ENCODE results near the gene HTR4. TPM values are rescaled to one million over a fixed set of nuclear protein-coding genes. Genes with fewer than 3 reads are reported as not detected.

HTR4 gene
- total and polyA plus RNA-seq, 4 experiments from 2014 or later: not detected

DNA sequence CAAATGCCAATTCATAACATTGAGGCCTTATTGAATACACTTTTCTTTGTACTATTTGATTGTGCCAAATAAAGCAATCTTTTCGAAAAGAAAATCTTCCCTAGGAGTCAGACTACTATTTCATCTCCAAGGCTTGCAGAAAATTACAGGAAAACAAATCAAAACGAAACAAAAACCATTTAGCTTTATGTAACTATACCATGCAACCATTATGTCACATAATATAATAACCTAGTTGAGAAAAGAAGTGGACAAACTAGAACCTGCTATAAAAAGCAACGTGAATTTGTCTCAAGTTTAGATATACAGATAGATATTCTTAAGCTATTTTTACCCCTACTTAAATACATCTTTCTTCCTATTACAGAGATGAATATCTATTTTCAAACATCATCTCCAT, 18.0 kb downstream of the HTR4 start:
- ChIA-PET POLR2A (ENCODE audit: partially characterized antibody) (no interaction called here), CTCF (ENCODE audit: partially characterized antibody) (no interaction called here)
- Mint-ChIP-seq H3K4me1 (peaks cover 0 to 9% (median 2%) of the 10 kb centered on the region in 4 donors), H3K36me3 (no peaks in the 10 kb centered on the region), H3K4me3 (no peak overlapping the region), H3K27me3 (peaks cover 13 to 15% of the 10 kb centered on the region in 2 donors), H3K27ac (no peak overlapping the region), H3K9me3 (no peaks in the 10 kb centered on the region)
- DNase-seq: no peak
- Histone ChIP-seq H3K27me3 (ENCODE audit: insufficient read depth, low read length) (no peaks in the 10 kb centered on the region), H3K4me3 (ENCODE audit: low read length in 2 of 2) (no peak overlapping the region), H3K36me3 (ENCODE audit: insufficient read depth, low read length) (no peaks in the 10 kb centered on the region), H3K27ac (ENCODE audit: low read depth, low read length) (no peak overlapping the region), H3K9me3 (ENCODE audit: control insufficient read depth in 1 of 2, low read length in 2 of 2) (no peaks in the 10 kb centered on the region), H3K4me1 (ENCODE audit: insufficient read depth, low read length) (no peaks in the 10 kb centered on the region)
- intact Hi-C loops (cut with micrococcal nuclease): no loop called here

DNA sequence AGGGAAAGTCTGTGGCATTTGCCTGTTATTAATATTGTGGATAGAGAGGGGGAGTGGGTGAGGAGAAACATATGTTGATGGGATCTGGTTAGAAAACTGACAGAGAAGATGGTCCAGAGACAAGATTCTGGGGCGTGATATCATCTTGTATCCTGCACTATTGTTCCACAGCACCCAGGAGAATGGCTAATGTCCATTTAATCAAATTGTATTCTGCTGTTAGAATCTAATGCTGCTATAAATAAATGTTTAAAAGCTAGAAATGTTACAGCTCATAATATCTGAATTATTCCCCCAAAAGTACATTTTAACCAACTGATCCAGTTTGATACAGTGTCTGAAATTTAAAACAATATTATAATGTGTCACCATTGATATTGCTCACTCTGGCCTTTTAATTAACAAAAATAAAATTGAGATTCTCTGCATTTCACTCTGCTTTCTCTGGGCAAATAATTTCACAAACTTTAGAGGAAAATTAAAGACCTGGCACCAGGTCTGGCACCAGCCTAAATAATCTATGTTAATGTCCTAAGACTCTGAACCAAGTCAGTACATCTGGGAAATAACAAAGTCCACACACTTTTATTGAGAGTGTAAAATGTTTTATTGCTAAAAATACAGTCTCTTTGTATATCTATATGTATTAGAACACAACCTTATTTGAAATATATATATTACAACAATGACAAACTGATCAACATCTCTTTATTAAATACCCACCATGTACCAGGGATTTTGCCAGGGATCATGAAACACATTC, 18.8 kb downstream of the HTR4 start:
- no peaks in the 10 kb centered on the region for H3K36me3 Mint-ChIP-seq
- H3K9me3 Mint-ChIP-seq: no peaks in the 10 kb centered on the region
- ChIA-PET CTCF (ENCODE audit: partially characterized antibody) (no interaction called here), POLR2A (ENCODE audit: partially characterized antibody) (no interaction called here)
- H3K4me3 ChIP-seq (ENCODE audit: low read length in 2 of 2): no peak overlapping the region
- no peaks in the 10 kb centered on the region for H3K36me3 ChIP-seq (ENCODE audit: insufficient read depth, low read length)
- no peak overlapping the region for H3K4me3 Mint-ChIP-seq
- H3K27ac ChIP-seq (ENCODE audit: low read depth, low read length): no peak overlapping the region
- intact Hi-C loops (cut with micrococcal nuclease): no loop called here
- H3K27ac Mint-ChIP-seq: peak overlapping the region in 1 of 7 donors; percentile 1
- DNase-seq: no peak
- no peaks in the 10 kb centered on the region for H3K4me1 ChIP-seq (ENCODE audit: insufficient read depth, low read length)
- H3K9me3 ChIP-seq (ENCODE audit: control insufficient read depth in 1 of 2, low read length in 2 of 2): no peaks in the 10 kb centered on the region
- no peaks in the 10 kb centered on the region for H3K27me3 ChIP-seq (ENCODE audit: insufficient read depth, low read length)
- H3K27me3 Mint-ChIP-seq: peaks cover 10 to 14% of the 10 kb centered on the region in 2 donors
- H3K4me1 Mint-ChIP-seq: peaks cover 0 to 9% (median 2%) of the 10 kb centered on the region in 4 donors

GRCh38 chr5:148633067-148633377, 21.3 kb downstream of the HTR4 start:
- no peaks in the 10 kb centered on the region for H3K36me3 ChIP-seq (ENCODE audit: insufficient read depth, low read length)
- Mint-ChIP-seq H3K36me3 (no peaks in the 10 kb centered on the region), H3K4me1 (peaks cover 0 to 9% (median 2%) of the 10 kb centered on the region in 4 donors), H3K27ac (no peak overlapping the region), H3K9me3 (no peaks in the 10 kb centered on the region), H3K27me3 (peaks cover 6 to 13% of the 10 kb centered on the region in 2 donors), H3K4me3 (no peak overlapping the region)
- ChIA-PET CTCF (ENCODE audit: partially characterized antibody) (no interaction called here), POLR2A (ENCODE audit: partially characterized antibody) (no interaction called here)
- H3K4me3 ChIP-seq (ENCODE audit: low read length in 2 of 2): no peak overlapping the region
- no peaks in the 10 kb centered on the region for H3K9me3 ChIP-seq (ENCODE audit: control insufficient read depth in 1 of 2, low read length in 2 of 2)
- no peak overlapping the region for H3K27ac ChIP-seq (ENCODE audit: low read depth, low read length)
- no peaks in the 10 kb centered on the region for H3K4me1 ChIP-seq (ENCODE audit: insufficient read depth, low read length)
- intact Hi-C loops (cut with micrococcal nuclease): no loop called here
- no peak for DNase-seq
- H3K27me3 ChIP-seq (ENCODE audit: insufficient read depth, low read length): no peaks in the 10 kb centered on the region

DNA sequence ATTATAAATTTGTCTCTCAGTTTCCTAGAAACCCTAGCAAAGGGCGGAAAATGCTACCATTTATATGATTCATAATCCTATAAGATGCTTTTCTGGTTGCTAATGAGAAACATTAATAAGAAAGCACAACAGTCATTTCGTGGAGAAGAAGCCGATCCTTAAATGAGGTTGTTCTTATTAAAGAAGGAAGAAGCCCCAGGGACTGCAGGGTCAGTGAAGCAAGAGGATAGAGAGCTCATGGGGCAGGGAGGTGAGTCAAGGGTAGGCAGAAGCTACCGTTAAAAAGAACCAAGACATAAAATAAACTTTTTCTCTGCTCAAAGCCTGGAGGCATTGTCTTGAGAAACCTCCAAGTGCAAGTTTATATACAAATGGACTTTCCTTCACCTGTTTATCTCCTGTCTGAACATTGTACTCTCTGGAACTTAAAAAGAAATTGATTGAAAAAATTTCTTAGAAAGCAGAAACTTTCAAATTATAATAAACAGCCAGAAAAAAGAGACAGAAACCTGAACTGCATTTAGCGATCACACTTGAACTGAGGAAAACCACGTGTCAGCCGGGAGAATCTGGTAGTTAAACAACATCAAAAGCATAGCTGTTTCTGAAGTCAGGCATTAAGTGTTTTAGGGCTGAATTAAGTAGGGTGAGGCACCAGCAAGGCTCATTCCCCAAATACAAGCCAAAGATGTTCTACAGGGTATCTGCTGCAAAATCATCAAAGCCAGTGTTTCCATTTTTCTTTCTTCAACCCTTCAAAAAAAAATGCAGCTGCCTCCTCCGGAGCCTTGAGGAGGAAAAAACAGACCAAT, 21.9 kb downstream of the HTR4 start:
- Mint-ChIP-seq H3K27ac (no peak overlapping the region), H3K27me3 (peaks cover 3 to 12% of the 10 kb centered on the region in 2 donors), H3K4me1 (peaks cover 0 to 9% (median 2%) of the 10 kb centered on the region in 4 donors), H3K4me3 (peak overlapping the region in 1 of 8 donors; percentile 18), H3K36me3 (no peaks in the 10 kb centered on the region), H3K9me3 (no peaks in the 10 kb centered on the region)
- H3K36me3 ChIP-seq (ENCODE audit: insufficient read depth, low read length): no peaks in the 10 kb centered on the region
- no peaks in the 10 kb centered on the region for H3K4me1 ChIP-seq (ENCODE audit: insufficient read depth, low read length)
- POLR2A ChIA-PET (ENCODE audit: partially characterized antibody): no interaction called here
- no peaks in the 10 kb centered on the region for H3K27me3 ChIP-seq (ENCODE audit: insufficient read depth, low read length)
- no peaks in the 10 kb centered on the region for H3K9me3 ChIP-seq (ENCODE audit: control insufficient read depth in 1 of 2, low read length in 2 of 2)
- CTCF ChIA-PET (ENCODE audit: partially characterized antibody): no interaction called here
- intact Hi-C loops (cut with micrococcal nuclease): no loop called here
- H3K27ac ChIP-seq (ENCODE audit: low read depth, low read length): no peak overlapping the region
- H3K4me3 ChIP-seq (ENCODE audit: low read length in 2 of 2): no peak overlapping the region
- DNase-seq: peak in 1 of 5 donors; percentile 1

DNA sequence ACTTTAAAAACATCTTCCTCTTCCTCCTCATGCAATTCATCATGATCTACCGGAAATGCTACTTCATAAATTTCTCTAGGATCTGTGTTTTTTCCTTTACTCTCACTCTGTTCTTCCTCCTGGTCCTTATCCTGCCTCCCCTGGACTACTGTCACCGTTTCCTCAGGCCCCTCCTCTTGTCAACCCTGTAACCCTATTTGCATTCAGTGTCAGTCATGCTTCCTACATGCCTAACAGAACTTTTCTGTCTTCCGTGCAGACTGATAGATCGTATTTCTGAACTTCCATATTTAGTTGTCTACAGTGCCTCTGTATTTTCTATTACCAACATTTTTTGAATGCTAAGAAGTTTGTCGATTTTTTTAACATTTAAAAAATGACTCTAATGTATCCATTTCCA, 27.3 kb downstream of the HTR4 start:
- Histone ChIP-seq H3K27ac (ENCODE audit: low read depth, low read length) (no peak overlapping the region), H3K9me3 (ENCODE audit: control insufficient read depth in 1 of 2, low read length in 2 of 2) (no peaks in the 10 kb centered on the region), H3K36me3 (ENCODE audit: insufficient read depth, low read length) (no peaks in the 10 kb centered on the region), H3K4me3 (ENCODE audit: low read length in 2 of 2) (no peak overlapping the region), H3K27me3 (ENCODE audit: insufficient read depth, low read length) (no peaks in the 10 kb centered on the region), H3K4me1 (ENCODE audit: insufficient read depth, low read length) (no peaks in the 10 kb centered on the region)
- H3K36me3 Mint-ChIP-seq: no peaks in the 10 kb centered on the region
- DNase-seq: no peak
- POLR2A ChIA-PET (ENCODE audit: partially characterized antibody): no interaction called here
- CTCF ChIA-PET (ENCODE audit: partially characterized antibody): no interaction called here
- peaks cover 3 to 4% (median 3%) of the 10 kb centered on the region in 4 donors for H3K4me1 Mint-ChIP-seq
- H3K27ac Mint-ChIP-seq: no peak overlapping the region
- no peaks in the 10 kb centered on the region for H3K9me3 Mint-ChIP-seq
- intact Hi-C loops (cut with micrococcal nuclease): loop anchor here (10.0 kb wide), 1 partner anchor 52 kb away; no protein-coding TSS in a partner anchor
- H3K4me3 Mint-ChIP-seq: no peak overlapping the region
- peaks cover 4 to 12% of the 10 kb centered on the region in 2 donors for H3K27me3 Mint-ChIP-seq

- H3K4me1 Mint-ChIP-seq: peaks cover 5 to 10% (median 7%) of the 10 kb centered on the region in 4 donors
- H3K27ac ChIP-seq (ENCODE audit: low read depth, low read length): no peak overlapping the region
Observed at GRCh38 chr5:148626081-148626613, 28.2 kb downstream of the HTR4 start.

DNA sequence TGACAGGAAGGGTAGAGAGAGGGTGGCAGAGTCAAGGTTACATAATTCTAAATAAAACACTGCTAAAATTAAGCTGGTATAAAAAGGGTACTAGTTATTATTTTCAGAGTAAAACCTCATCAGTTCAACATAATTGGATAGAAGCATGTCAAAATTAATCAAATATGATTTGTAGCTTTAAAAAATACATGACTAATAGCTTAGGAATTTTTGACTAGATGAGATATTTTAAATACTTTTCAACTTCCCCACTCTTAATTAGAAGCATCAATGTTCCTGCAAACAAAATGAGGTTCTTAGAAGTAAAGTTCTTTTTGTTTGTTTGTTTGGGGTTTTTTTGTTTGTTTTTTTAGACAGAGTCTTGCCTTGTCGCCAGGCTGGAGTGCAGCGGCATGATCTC, 29.1 kb downstream of the HTR4 start:
- H3K36me3 ChIP-seq (ENCODE audit: insufficient read depth, low read length): no peaks in the 10 kb centered on the region
- no peaks in the 10 kb centered on the region for H3K9me3 ChIP-seq (ENCODE audit: control insufficient read depth in 1 of 2, low read length in 2 of 2)
- peaks cover 10 to 18% (median 15%) of the 10 kb centered on the region in 4 donors for H3K4me1 Mint-ChIP-seq
- no peaks in the 10 kb centered on the region for H3K9me3 Mint-ChIP-seq
- H3K4me3 ChIP-seq (ENCODE audit: low read length in 2 of 2): no peak overlapping the region
- no peak overlapping the region for H3K27ac ChIP-seq (ENCODE audit: low read depth, low read length)
- intact Hi-C loops (cut with micrococcal nuclease): loop anchor here (10.0 kb wide), 1 partner anchor 50 kb away; no protein-coding TSS in a partner anchor
- POLR2A ChIA-PET (ENCODE audit: partially characterized antibody): no interaction called here
- DNase-seq: no peak
- H3K27me3 Mint-ChIP-seq: peaks cover 4 to 9% of the 10 kb centered on the region in 2 donors
- H3K36me3 Mint-ChIP-seq: no peaks in the 10 kb centered on the region
- H3K27me3 ChIP-seq (ENCODE audit: insufficient read depth, low read length): no peaks in the 10 kb centered on the region
- CTCF ChIA-PET (ENCODE audit: partially characterized antibody): no interaction called here
- no peak overlapping the region for H3K4me3 Mint-ChIP-seq
- no peak overlapping the region for H3K27ac Mint-ChIP-seq
- peaks cover 10% of the 10 kb centered on the region for H3K4me1 ChIP-seq (ENCODE audit: insufficient read depth, low read length)

More at GRCh38 chr5:148626081-148626613, 28.2 kb downstream of the HTR4 start:
- H3K4me3 ChIP-seq (ENCODE audit: low read length in 2 of 2): no peak overlapping the region
- ChIA-PET POLR2A (ENCODE audit: partially characterized antibody) (no interaction called here), CTCF (ENCODE audit: partially characterized antibody) (no interaction called here)
- Mint-ChIP-seq H3K4me3 (no peak overlapping the region), H3K27ac (no peak overlapping the region), H3K36me3 (no peaks in the 10 kb centered on the region), H3K9me3 (no peaks in the 10 kb centered on the region), H3K27me3 (peaks cover 4 to 9% of the 10 kb centered on the region in 2 donors)
- H3K4me1 ChIP-seq (ENCODE audit: insufficient read depth, low read length): peaks cover 3% of the 10 kb centered on the region
- H3K9me3 ChIP-seq (ENCODE audit: control insufficient read depth in 1 of 2, low read length in 2 of 2): no peaks in the 10 kb centered on the region
- no peak for DNase-seq
- intact Hi-C loops (cut with micrococcal nuclease): loop anchor here (10.0 kb wide), 1 partner anchor 51 kb away; no protein-coding TSS in a partner anchor
- H3K36me3 ChIP-seq (ENCODE audit: insufficient read depth, low read length): no peaks in the 10 kb centered on the region
- no peaks in the 10 kb centered on the region for H3K27me3 ChIP-seq (ENCODE audit: insufficient read depth, low read length)

Measured in CD4-positive, alpha-beta memory T cell (primary cell).